Esophagus muscularis mucosa (tissue), 4 donors: ENCODE results near the gene CDH4.

Experiments
- EP300 ChIP-seq: sonication (generic); formaldehyde crosslinking; IDR thresholded peaks from one replicate; pipeline ENCODE4 v1.6.1; 2017; ENCODE audit warnings: antibody characterized with exemption
- POLR2A ChIP-seq: fragments of 450-650 bp; IDR thresholded peaks from one replicate; pipeline ENCODE4 v1.6.1; 2017; ENCODE audit warnings: antibody characterized with exemption, moderate library complexity, mild to moderate bottlenecking, low read depth
- TF ChIP-seq, protein P1 (sequence below), 3 experiments: fragments of 200-600 bp in 2 of 3; fragments of 450-650 bp in 1 of 3; sonication (generic) in 2 of 3; IDR thresholded peaks; one replicate each; pipeline ENCODE4 v1.5.1; 2017 to 2019; ENCODE audit warnings: antibody characterized with exemption in 3 of 3, mild to moderate bottlenecking in 2 of 3, moderate library complexity in 1 of 3

DNA sequence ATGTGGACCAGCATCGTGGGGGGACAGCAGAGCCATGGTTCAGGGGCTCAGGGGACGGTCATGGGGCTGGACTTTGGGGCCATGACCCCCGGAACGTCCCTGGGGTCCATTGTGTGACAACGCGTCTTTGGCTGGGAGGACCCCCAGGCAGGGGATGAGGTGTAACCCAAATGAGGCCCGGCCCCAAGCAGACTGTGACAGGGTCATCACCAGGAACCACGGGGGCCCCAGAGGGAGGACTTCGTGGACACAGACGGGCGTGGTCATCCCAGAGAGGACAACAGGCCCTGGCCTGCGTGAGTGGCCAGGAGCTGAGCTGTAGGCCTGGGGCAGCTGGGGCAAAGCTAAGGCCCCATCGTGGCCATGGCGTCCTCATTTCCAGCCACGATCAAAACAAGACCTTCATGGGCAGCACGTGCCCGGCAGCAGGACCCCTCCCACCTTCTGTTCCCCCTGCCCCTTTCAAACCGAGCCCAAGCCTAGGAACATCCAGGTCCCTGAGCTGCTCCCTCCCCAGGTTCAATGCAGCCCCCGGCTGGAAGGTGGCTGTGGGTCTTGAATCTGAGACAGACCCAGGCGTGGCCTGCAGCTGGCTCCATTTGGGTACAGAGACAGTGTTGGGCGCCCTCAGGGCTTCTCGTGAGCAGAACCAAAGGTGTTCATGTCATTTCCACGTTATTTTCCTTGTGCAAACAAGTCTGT, 625.9 kb downstream of the CDH4 start:
- TF ChIP-seq, protein P1, sequence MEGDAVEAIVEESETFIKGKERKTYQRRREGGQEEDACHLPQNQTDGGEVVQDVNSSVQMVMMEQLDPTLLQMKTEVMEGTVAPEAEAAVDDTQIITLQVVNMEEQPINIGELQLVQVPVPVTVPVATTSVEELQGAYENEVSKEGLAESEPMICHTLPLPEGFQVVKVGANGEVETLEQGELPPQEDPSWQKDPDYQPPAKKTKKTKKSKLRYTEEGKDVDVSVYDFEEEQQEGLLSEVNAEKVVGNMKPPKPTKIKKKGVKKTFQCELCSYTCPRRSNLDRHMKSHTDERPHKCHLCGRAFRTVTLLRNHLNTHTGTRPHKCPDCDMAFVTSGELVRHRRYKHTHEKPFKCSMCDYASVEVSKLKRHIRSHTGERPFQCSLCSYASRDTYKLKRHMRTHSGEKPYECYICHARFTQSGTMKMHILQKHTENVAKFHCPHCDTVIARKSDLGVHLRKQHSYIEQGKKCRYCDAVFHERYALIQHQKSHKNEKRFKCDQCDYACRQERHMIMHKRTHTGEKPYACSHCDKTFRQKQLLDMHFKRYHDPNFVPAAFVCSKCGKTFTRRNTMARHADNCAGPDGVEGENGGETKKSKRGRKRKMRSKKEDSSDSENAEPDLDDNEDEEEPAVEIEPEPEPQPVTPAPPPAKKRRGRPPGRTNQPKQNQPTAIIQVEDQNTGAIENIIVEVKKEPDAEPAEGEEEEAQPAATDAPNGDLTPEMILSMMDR (IDR thresholded peaks at IDR 0.05), result no peak
- TF ChIP-seq EP300 (no peak), POLR2A (no peak)
